NT2/D1 (cell line): ENCODE results near the gene IDS.

Experiments used
- DNase-seq: peaks from one replicate; pipeline ENCODE4 v3.0.0-alpha.2; 2011; ENCODE audit warnings: low read depth, low spot score
- H3K27me3 ChIP-seq: 2 replicates; pipeline ENCODE4 v1.6.0; 2011; ENCODE audit warnings: mild to moderate bottlenecking; ENCODE audit not compliant: insufficient read length, insufficient read depth
- H3K36me3 ChIP-seq: 2 replicates; pipeline ENCODE4 v1.6.1; 2011; ENCODE audit warnings: mild to moderate bottlenecking, low read length, mixed read lengths; ENCODE audit not compliant: insufficient read depth, insufficient read length
- H3K4me1 ChIP-seq: 2 replicates; pipeline ENCODE4 v1.5.1; 2011; ENCODE audit not compliant: insufficient read depth, insufficient read length
- H3K4me3 ChIP-seq: 2 replicates; pipeline ENCODE4 v1.5.1; 2011; ENCODE audit warnings: low read depth; ENCODE audit not compliant: insufficient read length
- H3K9ac ChIP-seq: 2 replicates; pipeline ENCODE4 v1.6.0; 2011; ENCODE audit warnings: low read depth; ENCODE audit not compliant: insufficient read length
- H3K9me3 ChIP-seq: 2 replicates; pipeline ENCODE4 v1.5.1; 2011; ENCODE audit warnings: mild to moderate bottlenecking, low read length; ENCODE audit not compliant: insufficient read depth
- SUZ12 ChIP-seq: IDR thresholded peaks from 2 replicates; pipeline ENCODE4 v1.6.1; 2011; ENCODE audit not compliant: insufficient read length, insufficient read depth; ENCODE audit errors: extremely low read depth
- YY1 ChIP-seq: IDR thresholded peaks from 2 replicates; pipeline ENCODE4 v1.6.1; 2011; ENCODE audit not compliant: insufficient read length, insufficient read depth
- ZNF274 ChIP-seq: IDR thresholded peaks from 2 replicates; pipeline ENCODE4 v1.6.1; 2011; ENCODE audit warnings: mild to moderate bottlenecking, low read depth, low read length

IDS gene

DNA sequence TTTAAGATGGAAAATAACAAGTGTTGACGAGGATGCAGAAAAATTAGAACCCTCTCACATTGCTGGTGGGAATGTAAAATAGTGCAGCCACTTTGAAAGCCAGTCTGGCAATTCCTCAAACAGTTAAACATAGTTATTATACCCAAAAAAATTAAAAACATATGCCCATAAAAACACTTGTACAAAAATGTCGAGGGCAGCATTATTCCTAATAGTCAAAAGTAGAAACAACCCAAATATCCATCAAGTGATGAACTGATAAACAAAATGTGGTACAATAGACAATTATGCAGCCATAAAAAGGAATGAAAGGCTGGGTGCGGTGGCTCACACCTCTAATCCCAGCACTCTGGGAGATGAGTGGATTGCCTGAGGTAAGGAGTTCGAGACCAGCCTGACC is 6.3 kb downstream of the IDS start:
- Histone ChIP-seq H3K9me3 (no peaks in the 10 kb centered on the region), H3K36me3 (peaks cover 67% of the 10 kb centered on the region), H3K4me1 (no peaks in the 10 kb centered on the region), H3K4me3 (no peak overlapping the region), H3K27me3 (no peaks in the 10 kb centered on the region), H3K9ac (no peak overlapping the region)
- DNase-seq: no peak
- TF ChIP-seq ZNF274: no peak
- TF ChIP-seq YY1: no peak
- no peak for TF ChIP-seq SUZ12

- H3K9ac ChIP-seq: no peak overlapping the region
- H3K36me3 ChIP-seq: peaks cover 78% of the 10 kb centered on the region
- TF ChIP-seq ZNF274 (no peak), YY1 (no peak), SUZ12 (no peak)
Observed at GRCh38 chrX:149497626-149498025, 7.5 kb downstream of the IDS start.

GRCh38 chrX:149497054-149497453 is 8.1 kb downstream of the IDS start:
- H3K4me3 ChIP-seq: no peak overlapping the region
- DNase-seq: no peak
- no peaks in the 10 kb centered on the region for H3K9me3 ChIP-seq
- H3K27me3 ChIP-seq: no peaks in the 10 kb centered on the region
- H3K36me3 ChIP-seq: peaks cover 77% of the 10 kb centered on the region
- TF ChIP-seq YY1 (no peak), ZNF274 (no peak), SUZ12 (no peak)
- no peaks in the 10 kb centered on the region for H3K4me1 ChIP-seq
- H3K9ac ChIP-seq: no peak overlapping the region

More at GRCh38 chrX:149497626-149498025, 7.5 kb downstream of the IDS start:
- Histone ChIP-seq H3K9me3 (no peaks in the 10 kb centered on the region), H3K4me1 (no peaks in the 10 kb centered on the region), H3K4me3 (no peak overlapping the region), H3K27me3 (no peaks in the 10 kb centered on the region)
- no peak for DNase-seq

DNA sequence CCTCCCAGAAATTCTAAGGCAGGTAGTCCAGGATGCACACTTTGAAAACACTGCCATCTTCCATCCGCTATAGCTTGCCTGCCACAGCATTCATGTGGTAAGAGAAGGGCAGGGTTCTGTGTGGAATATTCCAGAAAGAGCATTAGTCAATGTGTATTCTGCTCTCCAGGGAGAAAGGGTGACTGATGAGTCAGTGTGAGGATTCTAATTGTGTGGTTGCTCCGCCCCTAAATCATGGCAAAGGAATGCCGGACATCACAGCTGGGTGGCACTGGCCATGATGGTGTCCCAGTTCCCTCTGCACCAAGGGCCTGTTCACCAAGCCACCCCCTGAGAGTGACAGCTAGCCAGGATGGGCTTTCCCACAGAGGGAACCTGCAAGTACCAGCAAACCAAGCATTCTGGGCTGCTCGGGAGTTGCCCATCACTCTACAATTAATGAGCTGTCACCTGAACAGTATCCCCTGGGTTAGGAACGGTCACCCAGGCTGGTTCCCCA is 9.5 kb downstream of the IDS start:
- Histone ChIP-seq H3K36me3 (peaks cover 76% of the 10 kb centered on the region), H3K9ac (no peak overlapping the region), H3K9me3 (no peaks in the 10 kb centered on the region), H3K4me1 (no peaks in the 10 kb centered on the region), H3K4me3 (no peak overlapping the region), H3K27me3 (no peaks in the 10 kb centered on the region)
- no peak for DNase-seq
- TF ChIP-seq SUZ12 (no peak), YY1 (no peak), ZNF274 (no peak)

DNA sequence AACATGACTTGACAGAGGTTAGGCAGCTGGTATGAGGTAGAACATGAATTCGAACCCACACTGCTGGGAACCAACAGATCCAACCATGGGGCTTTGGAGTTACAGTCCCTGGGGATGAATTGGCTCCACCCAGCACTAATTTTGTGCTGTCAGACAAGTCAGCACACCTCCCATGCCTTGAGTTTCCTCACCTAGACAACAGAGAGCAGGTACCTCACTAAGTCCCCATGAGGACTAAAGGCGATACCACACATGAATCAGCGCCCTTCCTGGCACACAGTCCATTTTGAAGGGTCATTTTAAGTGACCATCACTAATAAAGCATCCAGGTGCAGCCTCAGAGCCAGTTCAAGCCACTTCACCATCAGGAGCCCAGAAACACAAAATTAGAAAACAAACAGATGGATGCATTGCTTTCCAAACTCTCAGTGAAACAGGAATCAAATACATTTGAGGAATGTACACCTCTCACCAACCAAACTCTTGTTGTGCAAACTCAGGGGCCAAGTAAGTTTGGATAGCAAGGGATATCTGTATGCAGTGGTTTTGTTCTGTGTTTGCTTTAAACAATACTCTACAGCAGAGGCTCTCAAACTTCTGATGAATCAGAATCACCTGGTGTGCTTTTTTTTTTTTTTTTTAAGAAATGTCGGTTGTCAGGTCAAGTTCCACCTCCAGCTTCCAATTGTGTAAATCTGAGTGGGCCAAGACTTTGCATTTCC is 10.1 kb downstream of the IDS start:
- no peak for TF ChIP-seq YY1
- TF ChIP-seq ZNF274: no peak
- TF ChIP-seq SUZ12: no peak
- Histone ChIP-seq H3K9ac (no peak overlapping the region), H3K4me1 (no peaks in the 10 kb centered on the region), H3K36me3 (peaks cover 74% of the 10 kb centered on the region), H3K4me3 (no peak overlapping the region), H3K9me3 (no peaks in the 10 kb centered on the region), H3K27me3 (no peaks in the 10 kb centered on the region)
- no peak for DNase-seq

GRCh38 chrX:149493567-149494562 is 11.2 kb downstream of the IDS start:
- no peak for DNase-seq
- no peak overlapping the region for H3K4me3 ChIP-seq
- H3K27me3 ChIP-seq: no peaks in the 10 kb centered on the region
- peaks cover 74% of the 10 kb centered on the region for H3K36me3 ChIP-seq
- no peak overlapping the region for H3K9ac ChIP-seq
- no peaks in the 10 kb centered on the region for H3K4me1 ChIP-seq
- TF ChIP-seq YY1: no peak
- TF ChIP-seq SUZ12: no peak
- TF ChIP-seq ZNF274: no peak
- no peaks in the 10 kb centered on the region for H3K9me3 ChIP-seq

- H3K4me3 ChIP-seq: no peak overlapping the region
- no peaks in the 10 kb centered on the region for H3K4me1 ChIP-seq
- no peaks in the 10 kb centered on the region for H3K9me3 ChIP-seq
- TF ChIP-seq YY1 (no peak), SUZ12 (no peak), ZNF274 (no peak)
- H3K36me3 ChIP-seq: peaks cover 64% of the 10 kb centered on the region
- H3K9ac ChIP-seq: no peak overlapping the region
- no peak for DNase-seq
- no peaks in the 10 kb centered on the region for H3K27me3 ChIP-seq
Observed at GRCh38 chrX:149491812-149492211, 13.3 kb downstream of the IDS start.
